ENCODE measurements around the gene MINDY2. TPM values are rescaled to one million over a fixed set of nuclear protein-coding genes. Genes with fewer than 3 reads are reported as not detected.

The MINDY2 gene
- total RNA-seq, 1 experiment from 2014 or later = 4.7 TPM

DNA sequence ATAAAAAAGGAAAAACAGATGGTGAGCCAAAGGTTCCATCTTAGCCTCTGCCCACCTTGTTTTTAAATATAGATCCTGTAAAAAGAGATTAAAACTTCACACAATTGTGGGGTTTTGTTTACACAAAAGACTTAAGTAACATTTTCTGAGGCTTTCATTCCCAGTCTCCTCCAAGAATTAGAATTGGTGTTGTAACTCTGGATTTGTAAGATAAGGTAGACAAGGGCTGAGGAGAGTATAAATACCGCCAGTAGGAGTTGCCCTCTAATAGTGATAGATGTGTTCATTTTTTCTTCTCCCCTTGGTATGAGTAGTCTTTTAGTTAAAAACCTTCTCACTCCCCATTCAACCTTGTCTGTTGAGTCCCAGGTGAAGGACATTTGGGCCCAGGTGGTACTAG is 8.5 kb downstream of the MINDY2 start:
- Histone ChIP-seq H3K27me3 (ENCODE audit: low read length) (no peaks in the 10 kb centered on the region), H3K9me2 (replicated peaks; ENCODE audit: low read length) (no peaks in the 10 kb centered on the region), H3K9ac (ENCODE audit: low read length) (no peak overlapping the region), H3K4me3 (ENCODE audit: low read length) (no peak overlapping the region), H4K20me1 (ENCODE audit: low read length) (no peaks in the 10 kb centered on the region), H3K4me2 (ENCODE audit: low read length) (no peak overlapping the region), H3F3A (ENCODE audit: low read length, unreplicated experiment) (no peaks in the 10 kb centered on the region), H3K9me3 (ENCODE audit: low read length) (no peaks in the 10 kb centered on the region), H3K79me2 (ENCODE audit: low read length) (peaks cover 17% of the 10 kb centered on the region), H2AFZ (ENCODE audit: low read length) (no peak overlapping the region), H3K27ac (ENCODE audit: low read length) (no peak overlapping the region), H3K36me3 (ENCODE audit: low read depth, low read length) (no peaks in the 10 kb centered on the region), H3K4me1 (ENCODE audit: insufficient read depth, low read length) (no peaks in the 10 kb centered on the region)
- ATAC-seq = no peak
- CTCF ChIA-PET = no interaction called here
- no peak for DNase-seq
- intact Hi-C loops (cut with micrococcal nuclease) = loop anchor here (10.0 kb wide), 1 partner anchor 155 kb away; the partner anchor contains the start of gene SLTM
- no TSS peak for BruUV-seq (replicated peaks)
- POLR2A ChIA-PET (ENCODE audit: unreplicated experiment) = no interaction called here
- TF ChIP-seq, protein P1, sequence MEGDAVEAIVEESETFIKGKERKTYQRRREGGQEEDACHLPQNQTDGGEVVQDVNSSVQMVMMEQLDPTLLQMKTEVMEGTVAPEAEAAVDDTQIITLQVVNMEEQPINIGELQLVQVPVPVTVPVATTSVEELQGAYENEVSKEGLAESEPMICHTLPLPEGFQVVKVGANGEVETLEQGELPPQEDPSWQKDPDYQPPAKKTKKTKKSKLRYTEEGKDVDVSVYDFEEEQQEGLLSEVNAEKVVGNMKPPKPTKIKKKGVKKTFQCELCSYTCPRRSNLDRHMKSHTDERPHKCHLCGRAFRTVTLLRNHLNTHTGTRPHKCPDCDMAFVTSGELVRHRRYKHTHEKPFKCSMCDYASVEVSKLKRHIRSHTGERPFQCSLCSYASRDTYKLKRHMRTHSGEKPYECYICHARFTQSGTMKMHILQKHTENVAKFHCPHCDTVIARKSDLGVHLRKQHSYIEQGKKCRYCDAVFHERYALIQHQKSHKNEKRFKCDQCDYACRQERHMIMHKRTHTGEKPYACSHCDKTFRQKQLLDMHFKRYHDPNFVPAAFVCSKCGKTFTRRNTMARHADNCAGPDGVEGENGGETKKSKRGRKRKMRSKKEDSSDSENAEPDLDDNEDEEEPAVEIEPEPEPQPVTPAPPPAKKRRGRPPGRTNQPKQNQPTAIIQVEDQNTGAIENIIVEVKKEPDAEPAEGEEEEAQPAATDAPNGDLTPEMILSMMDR (conservative IDR thresholded peaks at IDR 0.05; ENCODE audit: low read depth, low read length) = no peak
- no peak for TF ChIP-seq EZH2 (IDR thresholded peaks at IDR 0.05; ENCODE audit: low read length, unreplicated experiment)
- no peak for TF ChIP-seq EZH2phosphoT487 (IDR thresholded peaks at IDR 0.05; ENCODE audit: borderline replicate concordance, low read length)

DNA sequence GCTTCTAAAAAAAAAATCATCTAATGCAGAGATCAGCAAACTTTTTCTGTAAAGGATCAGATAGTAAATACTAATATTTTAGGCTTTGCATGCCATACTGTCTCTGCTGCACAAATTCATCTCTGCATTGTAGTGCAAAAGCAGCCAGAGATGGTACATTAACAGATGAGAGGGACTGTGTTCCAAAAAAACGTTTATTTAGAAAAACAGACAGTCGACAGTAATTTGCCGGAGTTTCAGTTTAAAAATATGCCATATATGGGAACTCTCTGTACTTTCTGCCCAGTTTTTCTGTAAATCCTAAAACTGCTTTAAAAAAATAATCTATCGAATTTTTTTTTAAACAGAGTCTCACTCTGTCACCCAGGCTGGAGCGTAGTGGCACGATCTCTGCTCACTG is 14.3 kb downstream of the MINDY2 start:
- no peak overlapping the region for H3K27ac ChIP-seq (ENCODE audit: low read length)
- BruUV-seq (replicated peaks) = no TSS peak
- H3K9me3 ChIP-seq (ENCODE audit: low read length) = no peaks in the 10 kb centered on the region
- no peak for DNase-seq
- intact Hi-C loops (cut with micrococcal nuclease) = no loop called here
- no peaks in the 10 kb centered on the region for H3K79me2 ChIP-seq (ENCODE audit: low read length)
- H3K4me3 ChIP-seq (ENCODE audit: low read length) = no peak overlapping the region
- H3K36me3 ChIP-seq (ENCODE audit: low read depth, low read length) = no peaks in the 10 kb centered on the region
- H3K4me2 ChIP-seq (ENCODE audit: low read length) = no peak overlapping the region
- H3K9ac ChIP-seq (ENCODE audit: low read length) = no peak overlapping the region
- H4K20me1 ChIP-seq (ENCODE audit: low read length) = no peaks in the 10 kb centered on the region
- no peaks in the 10 kb centered on the region for H3F3A ChIP-seq (ENCODE audit: low read length, unreplicated experiment)
- ATAC-seq = no peak
- no peaks in the 10 kb centered on the region for H3K4me1 ChIP-seq (ENCODE audit: insufficient read depth, low read length)
- TF ChIP-seq, protein P1 (conservative IDR thresholded peaks at IDR 0.05; ENCODE audit: low read depth, low read length) = no peak
- TF ChIP-seq EZH2 (IDR thresholded peaks at IDR 0.05; ENCODE audit: low read length, unreplicated experiment) (no peak), EZH2phosphoT487 (IDR thresholded peaks at IDR 0.05; ENCODE audit: borderline replicate concordance, low read length) (no peak)
- CTCF ChIA-PET = no interaction called here
- H2AFZ ChIP-seq (ENCODE audit: low read length) = no peak overlapping the region
- H3K9me2 ChIP-seq (replicated peaks; ENCODE audit: low read length) = no peaks in the 10 kb centered on the region
- POLR2A ChIA-PET (ENCODE audit: unreplicated experiment) = interaction anchor here (0.6 kb wide), 1 partner anchor 512 kb away, joined by 3 read pairs; no protein-coding TSS in a partner anchor
- H3K27me3 ChIP-seq (ENCODE audit: low read length) = no peaks in the 10 kb centered on the region

DNA sequence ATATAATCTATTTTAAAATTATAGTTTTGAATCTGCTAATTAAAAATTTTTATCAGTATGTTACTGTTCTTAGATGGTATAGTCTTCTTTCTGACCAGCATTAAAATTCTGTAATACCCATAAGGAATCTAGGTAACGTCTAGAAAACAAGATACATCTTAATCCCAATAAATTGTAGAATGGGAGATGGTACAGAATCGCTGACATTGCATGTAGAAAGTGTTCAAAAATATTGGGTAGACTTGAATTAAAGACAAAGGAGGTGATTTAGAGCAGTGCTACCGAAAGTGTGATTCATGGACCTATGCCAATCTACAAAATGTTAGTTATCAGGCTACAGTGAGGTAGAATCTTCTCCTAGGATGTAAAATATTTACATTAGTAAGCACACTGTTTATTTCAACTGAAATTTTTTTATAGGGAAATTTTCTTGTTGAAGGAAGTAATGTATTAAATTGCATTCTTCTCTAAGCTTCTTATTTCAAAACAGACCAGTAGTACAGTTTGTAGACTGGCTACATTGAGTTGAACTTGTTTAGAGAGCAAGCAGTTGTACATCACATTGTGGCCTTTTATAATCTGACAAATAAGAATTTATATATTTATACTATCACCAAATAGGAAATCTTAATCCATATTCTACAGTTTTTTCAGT is 17.1 kb downstream of the MINDY2 start:
- Histone ChIP-seq H2AFZ (ENCODE audit: low read length) (no peak overlapping the region), H3K4me3 (ENCODE audit: low read length) (no peak overlapping the region), H3K36me3 (ENCODE audit: low read depth, low read length) (no peaks in the 10 kb centered on the region), H3K79me2 (ENCODE audit: low read length) (no peaks in the 10 kb centered on the region), H3K4me1 (ENCODE audit: insufficient read depth, low read length) (no peaks in the 10 kb centered on the region), H4K20me1 (ENCODE audit: low read length) (no peaks in the 10 kb centered on the region), H3K4me2 (ENCODE audit: low read length) (no peak overlapping the region), H3K27me3 (ENCODE audit: low read length) (no peaks in the 10 kb centered on the region), H3K9me2 (replicated peaks; ENCODE audit: low read length) (no peaks in the 10 kb centered on the region), H3K9ac (ENCODE audit: low read length) (no peak overlapping the region), H3K9me3 (ENCODE audit: low read length) (no peaks in the 10 kb centered on the region), H3K27ac (ENCODE audit: low read length) (no peak overlapping the region), H3F3A (ENCODE audit: low read length, unreplicated experiment) (no peaks in the 10 kb centered on the region)
- BruUV-seq (replicated peaks) = no TSS peak
- ChIA-PET CTCF (no interaction called here), POLR2A (ENCODE audit: unreplicated experiment) (interaction anchor here (0.6 kb wide), 1 partner anchor 15 kb away, joined by 3 read pairs; no protein-coding TSS in a partner anchor)
- intact Hi-C loops (cut with micrococcal nuclease) = no loop called here
- TF ChIP-seq EZH2phosphoT487 (IDR thresholded peaks at IDR 0.05; ENCODE audit: borderline replicate concordance, low read length) (no peak), EZH2 (IDR thresholded peaks at IDR 0.05; ENCODE audit: low read length, unreplicated experiment) (no peak)
- TF ChIP-seq, protein P1 (conservative IDR thresholded peaks at IDR 0.05; ENCODE audit: low read depth, low read length) = no peak
- ATAC-seq (no peak), DNase-seq (no peak)
